SK-N-SH (cell line): ENCODE results near the gene ARHGAP10. TPM values are rescaled to one million over a fixed set of nuclear protein-coding genes. Genes with fewer than 3 reads are reported as not detected.

Experiments
- CTCF ChIA-PET: fragments of 300-600, 350-600 bp; formaldehyde crosslinking; extraction: SDS; loops from one replicate; lab custom pipeline; 2021; lab: Yijun Ruan, JAX
- POLR2A ChIA-PET: fragments of 350-600 bp; sonication (Branson Sonifier 250); formaldehyde crosslinking; extraction: SDS; loops from one replicate; lab custom pipeline; 2020; ENCODE audit warnings: antibody characterized with exemption, inconsistent platforms; lab: Yijun Ruan, JAX
- DNase-seq: peaks from one replicate; pipeline ENCODE4 v3.0.0; 2012
- H2AFZ ChIP-seq: fragments of 200-600 bp; sonication (generic); 2 replicates; pipeline ENCODE4 v1.8.1; 2016; ENCODE audit warnings: antibody characterized with exemption, mild to moderate bottlenecking, low read depth
- H3F3A ChIP-seq: fragments of 200-600 bp; sonication (generic); replicated peaks from 2 replicates; pipeline ENCODE3; 2016; ENCODE audit warnings: antibody characterized with exemption, mild to moderate bottlenecking; ENCODE audit not compliant: insufficient read depth
- H3K27ac ChIP-seq, 2 experiments: fragments of 200-500 bp in 1 of 2; fragments of 200-600 bp in 1 of 2; sonication (Bioruptor generic) in 1 of 2; sonication (generic), shearing (Covaris generic) in 1 of 2; 2 replicates each; pipeline versions ENCODE4 v1.5.1 to v1.6.1; 2014 to 2016; ENCODE audit warnings: low read depth in 2 of 2, inconsistent platforms in 1 of 2, low read length in 1 of 2, mild to moderate bottlenecking in 1 of 2, mixed read lengths in 1 of 2
- H3K27me3 ChIP-seq: fragments of 200-600 bp; sonication (generic), shearing (Covaris generic); 2 replicates; pipeline ENCODE4 v1.6.1; 2016; ENCODE audit warnings: mixed run types; ENCODE audit not compliant: insufficient read depth
- H3K36me3 ChIP-seq, 2 experiments: fragments of 200-500 bp in 1 of 2; fragments of 200-600 bp in 1 of 2; sonication (Bioruptor generic) in 1 of 2; sonication (generic) in 1 of 2; replicated peaks in 1 of 2; 2 replicates each; pipeline versions ENCODE3 to v1.5.1; 2014 to 2016; ENCODE audit warnings: low read length in 1 of 2, mild to moderate bottlenecking in 1 of 2; ENCODE audit not compliant: insufficient read depth in 2 of 2, control insufficient read depth in 1 of 2
- H3K4me1 ChIP-seq, 2 experiments: fragments of 200-500 bp in 1 of 2; fragments of 200-600 bp in 1 of 2; sonication (Bioruptor generic) in 1 of 2; sonication (generic), shearing (Covaris generic) in 1 of 2; 2 replicates each; pipeline versions ENCODE4 v1.5.1 to v1.6.1; 2014 to 2016; ENCODE audit warnings: low read depth in 1 of 2, low read length in 1 of 2, mixed run types in 1 of 2; ENCODE audit not compliant: insufficient read depth in 2 of 2, control insufficient read depth in 1 of 2
- H3K4me2 ChIP-seq: fragments of 200-600 bp; sonication (generic), shearing (Covaris generic); 2 replicates; pipeline ENCODE4 v1.6.1; 2017; ENCODE audit warnings: mixed run types
- H3K4me3 ChIP-seq, 2 experiments: fragments of 200-500 bp in 1 of 2; fragments of 200-600 bp in 1 of 2; sonication (Bioruptor generic) in 1 of 2; sonication (generic), shearing (Covaris generic) in 1 of 2; 2 replicates each; pipeline versions ENCODE4 v1.5.1 to v1.8.1; 2014 to 2016; ENCODE audit warnings: low read depth in 2 of 2, inconsistent platforms in 1 of 2, low read length in 1 of 2, mild to moderate bottlenecking in 1 of 2, mixed read lengths in 1 of 2, moderate library complexity in 1 of 2
- H3K79me2 ChIP-seq: fragments of 200-600 bp; sonication (generic); 2 replicates; pipeline ENCODE4 v1.8.1; 2017; ENCODE audit warnings: mild to moderate bottlenecking; ENCODE audit not compliant: insufficient read depth
- H3K9ac ChIP-seq: fragments of 200-600 bp; sonication (generic); 2 replicates; pipeline ENCODE4 v1.6.1; 2017; ENCODE audit warnings: mixed run types
- H3K9me2 ChIP-seq: fragments of 200-600 bp; sonication (generic); 2 replicates; pipeline ENCODE4 v1.6.1; 2017; ENCODE audit warnings: mixed run types
- H3K9me3 ChIP-seq: fragments of 200-600 bp; sonication (generic); 2 replicates; pipeline ENCODE4 v1.6.1; 2017; ENCODE audit warnings: mixed run types, mild to moderate bottlenecking, moderate library complexity
- H4K20me1 ChIP-seq: fragments of 200-600 bp; sonication (generic); 2 replicates; pipeline ENCODE4 v1.6.1; 2017; ENCODE audit warnings: mild to moderate bottlenecking, mixed run types; ENCODE audit not compliant: insufficient read depth
- ELF1 ChIP-seq: IDR thresholded peaks from 2 replicates; pipeline ENCODE4 v1.4.0; 2012
- EP300 ChIP-seq, 2 experiments: IDR thresholded peaks; 2 replicates each; pipeline versions ENCODE4 v1.4.0 to v1.6.1; 2012; ENCODE audit warnings: borderline replicate concordance in 1 of 2, low read depth in 1 of 2, low read length in 1 of 2
- EZH2phosphoT487 ChIP-seq: fragments of 200-600 bp; sonication (generic); IDR thresholded peaks from 2 replicates; pipeline ENCODE4 v1.6.1; 2017; ENCODE audit warnings: low read depth, mixed run types, mild to moderate bottlenecking, antibody characterized with exemption, moderate library complexity, borderline replicate concordance
- FOSL2 ChIP-seq: IDR thresholded peaks from 2 replicates; pipeline ENCODE4 v1.4.0; 2012; ENCODE audit warnings: low read depth, mild to moderate bottlenecking, moderate library complexity, borderline replicate concordance
- FOXJ3 ChIP-seq: sonication (generic); formaldehyde crosslinking; IDR thresholded peaks from 2 replicates; pipeline ENCODE4 v1.5.1; 2020; ENCODE audit warnings: mild to moderate bottlenecking, missing genetic modification reagents
- FOXM1 ChIP-seq: IDR thresholded peaks from 2 replicates; pipeline ENCODE4 v1.4.0; 2012; ENCODE audit warnings: low read depth, mild to moderate bottlenecking
- GATA2 ChIP-seq: sonication (generic); formaldehyde crosslinking; IDR thresholded peaks from 2 replicates; pipeline ENCODE4 v1.5.0; 2020; ENCODE audit warnings: mild to moderate bottlenecking, missing genetic modification reagents
- IRF3 ChIP-seq: fragments of 150-350 bp; IDR thresholded peaks from 2 replicates; pipeline ENCODE4 v1.6.1; 2016; ENCODE audit warnings: mild to moderate bottlenecking, low read depth, low read length
- JUND ChIP-seq: IDR thresholded peaks from 2 replicates; pipeline ENCODE4 v1.4.0; 2012
- NRF1 ChIP-seq: IDR thresholded peaks from 2 replicates; pipeline ENCODE4 v1.6.1; 2012; ENCODE audit warnings: low read depth, mild to moderate bottlenecking, low read length
- POLR2AphosphoS5 ChIP-seq: IDR thresholded peaks from 2 replicates; pipeline ENCODE4 v1.6.1; 2012; ENCODE audit warnings: low read depth, low read length
- RAD21 ChIP-seq: IDR thresholded peaks from 2 replicates; pipeline ENCODE4 v1.6.1; 2012; ENCODE audit warnings: mild to moderate bottlenecking, low read length
- RCOR1 ChIP-seq: fragments of 150-350 bp; IDR thresholded peaks from 2 replicates; pipeline ENCODE4 v1.6.1; 2017; ENCODE audit warnings: antibody characterized with exemption, low read length
- REST ChIP-seq: IDR thresholded peaks from 2 replicates; pipeline ENCODE4 v1.6.1; 2012; ENCODE audit warnings: mild to moderate bottlenecking, low read depth, low read length, moderate library complexity
- RXRA ChIP-seq: IDR thresholded peaks from 2 replicates; pipeline ENCODE4 v1.4.0; 2012; ENCODE audit warnings: low read depth, mild to moderate bottlenecking, borderline replicate concordance
- SIN3A ChIP-seq: IDR thresholded peaks from 2 replicates; pipeline ENCODE4 v1.6.1; 2012; ENCODE audit warnings: low read depth, mild to moderate bottlenecking, low read length, moderate library complexity, borderline replicate concordance
- SMC3 ChIP-seq: IDR thresholded peaks from 2 replicates; pipeline ENCODE4 v1.6.1; 2012; ENCODE audit warnings: low read depth, low read length, improper control_type of control experiment
- YY1 ChIP-seq: IDR thresholded peaks from 2 replicates; pipeline ENCODE4 v1.4.0; 2012; ENCODE audit warnings: low read depth, mild to moderate bottlenecking
- WGBS: methylation state at CpG from one replicate; pipeline ENCODE4 v1.1.6; 2017; ENCODE audit warnings: low lambda C conversion rate; 5-methylcytosine and 5-hydroxymethylcytosine counted together
- polyA plus RNA-seq, 3 experiments: library from polyadenylated mRNA; depleted of rRNA; stranded (reverse); fragments of >200 nt; gene quantifications; 2 replicates each; pipeline ENCODE4 v1.2.3, GENCODE V29; 2012
- TF ChIP-seq, protein P1 (sequence below): fragments of 150-350 bp; IDR thresholded peaks from 2 replicates; pipeline ENCODE4 v1.6.1; 2017; ENCODE audit warnings: antibody characterized with exemption, low read length, low read depth, borderline replicate concordance

ARHGAP10 gene
- polyA plus RNA-seq, 1 of the 3 experiments (the other 2 are of a cell fraction), result 15.1 TPM

- Histone ChIP-seq H3K9ac (no peak overlapping the region), H3K9me2 (no peaks in the 10 kb centered on the region), H2AFZ (no peak overlapping the region), H3K36me3 (peaks cover 16 to 34% of the 10 kb centered on the region in 2 experiments), H3K4me2 (no peak overlapping the region), H3K79me2 (no peaks in the 10 kb centered on the region), H3K4me1 (peaks cover 0 to 3% of the 10 kb centered on the region in 2 experiments; a peak in 2 of 4 replicates), H4K20me1 (no peaks in the 10 kb centered on the region), H3K4me3 (no peak overlapping the region), H3K27ac (no peak overlapping the region)
- CTCF ChIA-PET, result no interaction called here
- POLR2A ChIA-PET, result no interaction called here
- no peak for TF ChIP-seq POLR2AphosphoS5
- no peak for TF ChIP-seq SMC3
- no peak for TF ChIP-seq REST
- no peak for TF ChIP-seq NRF1
- no peak for TF ChIP-seq GATA2
- TF ChIP-seq, protein P1, sequence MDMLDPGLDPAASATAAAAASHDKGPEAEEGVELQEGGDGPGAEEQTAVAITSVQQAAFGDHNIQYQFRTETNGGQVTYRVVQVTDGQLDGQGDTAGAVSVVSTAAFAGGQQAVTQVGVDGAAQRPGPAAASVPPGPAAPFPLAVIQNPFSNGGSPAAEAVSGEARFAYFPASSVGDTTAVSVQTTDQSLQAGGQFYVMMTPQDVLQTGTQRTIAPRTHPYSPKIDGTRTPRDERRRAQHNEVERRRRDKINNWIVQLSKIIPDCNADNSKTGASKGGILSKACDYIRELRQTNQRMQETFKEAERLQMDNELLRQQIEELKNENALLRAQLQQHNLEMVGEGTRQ, result no peak
- no peak for TF ChIP-seq JUND
- TF ChIP-seq FOXJ3, result no peak
- no peak for TF ChIP-seq RCOR1
- TF ChIP-seq SIN3A, result no peak
- TF ChIP-seq FOSL2, result no peak
- TF ChIP-seq FOXM1, result no peak
- TF ChIP-seq, all 33 proteins: peak for 0
- DNase-seq, result no peak
- no peaks in the 10 kb centered on the region for H3F3A ChIP-seq
- H3K9me3 ChIP-seq, result no peaks in the 10 kb centered on the region
- no peaks in the 10 kb centered on the region for H3K27me3 ChIP-seq
- WGBS, result 88% methylated on average over 10 of the region's 10 CpGs
These were observed 232.0 kb downstream of the ARHGAP10 start for GRCh38 chr4:147963839-147964238.

- H3K4me1 ChIP-seq, result peaks cover 0 to 5% of the 10 kb centered on the region in 2 experiments; a peak in 2 of 4 replicates
- TF ChIP-seq JUND (no peak), RAD21 (no peak), SIN3A (no peak), RXRA (no peak), EZH2phosphoT487 (no peak), FOSL2 (no peak), IRF3 (no peak), GATA2 (no peak), NRF1 (no peak), YY1 (no peak), ELF1 (no peak), EP300 (IDR thresholded peaks at IDR 0.05; ENCODE audit: borderline replicate concordance in 1 of 2, low read depth in 1 of 2, low read length in 1 of 2) (no peak)
- TF ChIP-seq, protein P1, result no peak
- no peak overlapping the region for H3K4me3 ChIP-seq
- H4K20me1 ChIP-seq, result no peaks in the 10 kb centered on the region
- no peak for DNase-seq
- no peak overlapping the region for H3K9ac ChIP-seq
- no peaks in the 10 kb centered on the region for H3K9me2 ChIP-seq
- 91% methylated on average over 14 of the region's 14 CpGs for WGBS
- H3K79me2 ChIP-seq, result no peaks in the 10 kb centered on the region
- ChIA-PET POLR2A (no interaction called here), CTCF (no interaction called here)
- H3K36me3 ChIP-seq, result peaks cover 16 to 34% of the 10 kb centered on the region in 2 experiments
- no peaks in the 10 kb centered on the region for H3F3A ChIP-seq
- H3K9me3 ChIP-seq, result no peaks in the 10 kb centered on the region
- H3K27ac ChIP-seq, result no peak overlapping the region
- H2AFZ ChIP-seq, result no peak overlapping the region
- H3K4me2 ChIP-seq, result no peak overlapping the region
- no peaks in the 10 kb centered on the region for H3K27me3 ChIP-seq
These were observed 232.5 kb downstream of the ARHGAP10 start for GRCh38 chr4:147964266-147964880.
